Muscle of arm (tissue), 12 donors: ENCODE results near the gene PTGES2. TPM values are rescaled to one million over a fixed set of nuclear protein-coding genes. Genes with fewer than 3 reads are reported as not detected.

Source experiments
- polyA plus RNA-seq, 12 donors: library from polyadenylated mRNA; unstranded; fragments of 120-200 nt; gene quantifications; one replicate each; pipeline ENCODE4 v1.2.1, GENCODE V29; 2013; ENCODE audit not compliant: insufficient read length in 12 of 12

PTGES2 gene
- polyA plus RNA-seq, 12 donors = 24.4 to 37.2 (median 33.4) TPM; not detected in 1

Other genes with a start within 250 kb of the PTGES2 start
- 10 to 100 TPM in 11 of 12 donors, not detected in 1; 37.0 to 62.6 (median 51.5) TPM for gene ST6GALNAC6, start 228.1 kb downstream of the PTGES2 start, polyA plus RNA-seq
- 10 to 100 TPM in 11 of 12 donors, not detected in 1; 20.8 to 50.5 (median 32.7) TPM for gene ST6GALNAC4, start 210.7 kb downstream of the PTGES2 start, polyA plus RNA-seq
- 1 to 10 TPM in 9 of 12 donors, under 1 TPM in 1, not detected in 2; 0.83 to 4.1 (median 2.4) TPM for gene PIP5KL1, start 197.0 kb downstream of the PTGES2 start, polyA plus RNA-seq
- 10 to 100 TPM in 11 of 12 donors, not detected in 1; 16.0 to 28.7 (median 20.7) TPM for gene DPM2, start 189.9 kb downstream of the PTGES2 start, polyA plus RNA-seq
- 10 to 100 TPM in 11 of 12 donors, not detected in 1; 12.7 to 37.2 (median 14.9) TPM for gene EEIG1, start 146.7 kb downstream of the PTGES2 start, polyA plus RNA-seq
- gene NAIF1, start 60.4 kb downstream of the PTGES2 start, polyA plus RNA-seq = 10 to 100 TPM in 1 of 12 donors, 1 to 10 TPM in 10, not detected in 1; 6.5 to 21.2 (median 8.0) TPM
- 10 to 100 TPM in 11 of 12 donors, not detected in 1; 10.8 to 15.3 (median 11.6) TPM for gene SLC25A25, start 59.5 kb downstream of the PTGES2 start, polyA plus RNA-seq
- gene LCN2, start 21.7 kb upstream of the PTGES2 start, polyA plus RNA-seq = 1 to 10 TPM in 1 of 12 donors, under 1 TPM in 7, not detected in 4; 0.31 to 6.2 (median 0.70) TPM
- gene BBLN, start 32.5 kb upstream of the PTGES2 start, polyA plus RNA-seq = 10 to 100 TPM in 11 of 12 donors, not detected in 1; 16.6 to 61.6 (median 22.2) TPM
- gene CIZ1, start 63.8 kb upstream of the PTGES2 start, polyA plus RNA-seq = 100 to 1,000 TPM in 7 of 12 donors, 10 to 100 TPM in 4, not detected in 1; 79.1 to 228 (median 101) TPM
- 100 to 1,000 TPM in 1 of 12 donors, 10 to 100 TPM in 10, not detected in 1; 24.3 to 190 (median 43.5) TPM for gene DNM1, start 75.7 kb upstream of the PTGES2 start, polyA plus RNA-seq
- gene GOLGA2, start 148.3 kb upstream of the PTGES2 start, polyA plus RNA-seq = 100 to 1,000 TPM in 3 of 12 donors, 10 to 100 TPM in 9; 78.4 to 143 (median 88.3) TPM
- 10 to 100 TPM in 10 of 12 donors, not detected in 2; 17.7 to 28.9 (median 21.2) TPM for gene SWI5, start 148.5 kb upstream of the PTGES2 start, polyA plus RNA-seq
- 10 to 100 TPM in 11 of 12 donors, not detected in 1; 17.6 to 23.5 (median 21.5) TPM for gene TRUB2, start 194.7 kb upstream of the PTGES2 start, polyA plus RNA-seq
- 100 to 1,000 TPM in 1 of 12 donors, 10 to 100 TPM in 11; 23.1 to 171 (median 25.8) TPM for gene COQ4, start 195.1 kb upstream of the PTGES2 start, polyA plus RNA-seq
- gene SLC27A4, start 212.8 kb upstream of the PTGES2 start, polyA plus RNA-seq = 10 to 100 TPM in 5 of 12 donors, 1 to 10 TPM in 6, not detected in 1; 4.6 to 12.0 (median 9.8) TPM
- 10 to 100 TPM in 11 of 12 donors, not detected in 1; 41.1 to 68.5 (median 59.9) TPM for gene URM1, start 243.6 kb upstream of the PTGES2 start, polyA plus RNA-seq